Stimulated activated memory B cell treated with anti-CD40 and anti-IgM and Interleukin-4, amounts not matched to agents 10 μg/mL and 1 μg/mL and 100 μg/mL, for 72 hours (primary cell): ENCODE measurements around the gene AAK1.
"Not testable (repeated sequence)": the region's sequence is repeated elsewhere in the genome, so short reads cannot be mapped to it uniquely, and the experiment has no call there.

Source experiments
- ATAC-seq: fragments of 150-1000 bp; cut with Tn5 transposase; 2 replicates; pipeline ENCODE4 v1.10.0; 2021
- H3K27ac Mint-ChIP-seq: one replicate; pipeline ENCODE4 v1.8.0; 2022; ENCODE audit warnings: mild to moderate bottlenecking, mixed read lengths
- H3K27me3 Mint-ChIP-seq: one replicate; pipeline ENCODE4 v1.8.0; 2022; ENCODE audit warnings: mixed read lengths
- H3K36me3 Mint-ChIP-seq: one replicate; pipeline ENCODE4 v1.8.0; 2022; ENCODE audit warnings: mixed read lengths
- H3K4me1 Mint-ChIP-seq: one replicate; pipeline ENCODE4 v1.8.0; 2022; ENCODE audit warnings: mixed read lengths
- H3K4me3 Mint-ChIP-seq: one replicate; pipeline ENCODE4 v1.8.0; 2022; ENCODE audit warnings: mild to moderate bottlenecking, moderate library complexity, mixed read lengths
- H3K9me3 Mint-ChIP-seq: one replicate; pipeline ENCODE4 v1.8.0; 2022; ENCODE audit warnings: mixed read lengths

AAK1 gene

GRCh38 chr2:69669666-69670065, 26.1 kb upstream of the AAK1 start:
- Mint-ChIP-seq H3K4me3 (no peak overlapping the region), H3K27me3 (peaks cover 23% of the 10 kb centered on the region), H3K36me3 (no peaks in the 10 kb centered on the region), H3K9me3 (peaks cover 3% of the 10 kb centered on the region), H3K4me1 (no peaks in the 10 kb centered on the region), H3K27ac (no peak overlapping the region)
- ATAC-seq = no peak

GRCh38 chr2:69668598-69668997, 25.1 kb upstream of the AAK1 start:
- Mint-ChIP-seq H3K36me3 (peaks cover under 1% of the 10 kb centered on the region), H3K27me3 (peaks cover 29% of the 10 kb centered on the region), H3K27ac (no peak overlapping the region), H3K4me3 (no peak overlapping the region), H3K4me1 (no peaks in the 10 kb centered on the region), H3K9me3 (peaks cover 7% of the 10 kb centered on the region)
- ATAC-seq = no peak

- peaks cover 34% of the 10 kb centered on the region for H3K27me3 Mint-ChIP-seq
- H3K27ac Mint-ChIP-seq = no peak overlapping the region
- no peaks in the 10 kb centered on the region for H3K4me1 Mint-ChIP-seq
- peaks cover 5% of the 10 kb centered on the region for H3K36me3 Mint-ChIP-seq
- H3K4me3 Mint-ChIP-seq = no peak overlapping the region
- ATAC-seq = no peak
- peaks cover 12% of the 10 kb centered on the region for H3K9me3 Mint-ChIP-seq
Observed at GRCh38 chr2:69667805-69668382, 24.4 kb upstream of the AAK1 start.

- Mint-ChIP-seq H3K4me3 (no peak overlapping the region), H3K9me3 (peaks cover 10% of the 10 kb centered on the region), H3K4me1 (no peaks in the 10 kb centered on the region), H3K27me3 (peaks cover 50% of the 10 kb centered on the region), H3K27ac (no peak overlapping the region), H3K36me3 (peaks cover 5% of the 10 kb centered on the region)
- ATAC-seq = no peak
Observed at GRCh38 chr2:69665152-69665551, 21.6 kb upstream of the AAK1 start.

GRCh38 chr2:69663860-69664259, 20.3 kb upstream of the AAK1 start:
- no peaks in the 10 kb centered on the region for H3K4me1 Mint-ChIP-seq
- H3K36me3 Mint-ChIP-seq = peaks cover 5% of the 10 kb centered on the region
- H3K27me3 Mint-ChIP-seq = peaks cover 61% of the 10 kb centered on the region
- no peak overlapping the region for H3K4me3 Mint-ChIP-seq
- ATAC-seq = no peak
- H3K9me3 Mint-ChIP-seq = peaks cover 10% of the 10 kb centered on the region
- no peak overlapping the region for H3K27ac Mint-ChIP-seq

GRCh38 chr2:69662547-69662946, 19.0 kb upstream of the AAK1 start:
- not testable (repeated sequence) for H3K4me3 Mint-ChIP-seq, H3K9me3 Mint-ChIP-seq
- H3K27me3 Mint-ChIP-seq = peaks cover 56% of the 10 kb centered on the region

GRCh38 chr2:69660637-69661036, 17.1 kb upstream of the AAK1 start:
- no peak overlapping the region for H3K4me3 Mint-ChIP-seq
- H3K27ac Mint-ChIP-seq = no peak overlapping the region
- H3K27me3 Mint-ChIP-seq = peaks cover 53% of the 10 kb centered on the region
- peaks cover 5% of the 10 kb centered on the region for H3K36me3 Mint-ChIP-seq
- no peak for ATAC-seq
- peaks cover 10% of the 10 kb centered on the region for H3K9me3 Mint-ChIP-seq
- no peaks in the 10 kb centered on the region for H3K4me1 Mint-ChIP-seq

More at GRCh38 chr2:69662547-69662946, 19.0 kb upstream of the AAK1 start:
- ATAC-seq, H3K4me1 Mint-ChIP-seq, H3K27ac Mint-ChIP-seq, H3K36me3 Mint-ChIP-seq: not testable (repeated sequence)

GRCh38 chr2:69659941-69660483, 16.5 kb upstream of the AAK1 start:
- no peaks in the 10 kb centered on the region for H3K4me1 Mint-ChIP-seq
- no peak overlapping the region for H3K4me3 Mint-ChIP-seq
- H3K27me3 Mint-ChIP-seq = peaks cover 53% of the 10 kb centered on the region
- H3K9me3 Mint-ChIP-seq = peaks cover 10% of the 10 kb centered on the region
- no peak for ATAC-seq
- H3K36me3 Mint-ChIP-seq = peaks cover 5% of the 10 kb centered on the region
- H3K27ac Mint-ChIP-seq = no peak overlapping the region

- Mint-ChIP-seq H3K27me3 (peaks cover 56% of the 10 kb centered on the region), H3K9me3 (peaks cover 10% of the 10 kb centered on the region), H3K4me1 (no peaks in the 10 kb centered on the region), H3K36me3 (peaks cover 5% of the 10 kb centered on the region), H3K4me3 (no peak overlapping the region), H3K27ac (no peak overlapping the region)
- no peak for ATAC-seq
Observed at GRCh38 chr2:69659349-69659748, 15.8 kb upstream of the AAK1 start.

- Mint-ChIP-seq H3K9me3 (no peaks in the 10 kb centered on the region), H3K4me1 (peaks cover 7% of the 10 kb centered on the region), H3K4me3 (no peak overlapping the region), H3K36me3 (no peaks in the 10 kb centered on the region), H3K27me3 (peaks cover 61% of the 10 kb centered on the region), H3K27ac (no peak overlapping the region)
- no peak for ATAC-seq
Observed at GRCh38 chr2:69652206-69652605, 8.7 kb upstream of the AAK1 start.

GRCh38 chr2:69647196-69647595, 3.7 kb upstream of the AAK1 start:
- Mint-ChIP-seq H3K27me3 (peaks cover 60% of the 10 kb centered on the region), H3K4me1 (peaks cover 29% of the 10 kb centered on the region)
- not testable (repeated sequence) for H3K9me3 Mint-ChIP-seq, H3K27ac Mint-ChIP-seq, ATAC-seq, H3K36me3 Mint-ChIP-seq, H3K4me3 Mint-ChIP-seq

- Mint-ChIP-seq H3K36me3 (no peaks in the 10 kb centered on the region), H3K4me1 (peaks cover 29% of the 10 kb centered on the region), H3K27ac (no peak overlapping the region), H3K27me3 (peaks cover 60% of the 10 kb centered on the region), H3K9me3 (no peaks in the 10 kb centered on the region), H3K4me3 (no peak overlapping the region)
- no peak for ATAC-seq
Observed at GRCh38 chr2:69646714-69647113, 3.2 kb upstream of the AAK1 start.

GRCh38 chr2:69645921-69646320, 2.4 kb upstream of the AAK1 start:
- Mint-ChIP-seq H3K4me3 (no peak overlapping the region), H3K4me1 (peaks cover 29% of the 10 kb centered on the region), H3K9me3 (no peaks in the 10 kb centered on the region), H3K27me3 (peaks cover 60% of the 10 kb centered on the region), H3K27ac (no peak overlapping the region), H3K36me3 (no peaks in the 10 kb centered on the region)
- no peak for ATAC-seq

GRCh38 chr2:69645031-69645431, 1.5 kb upstream of the AAK1 start:
- Mint-ChIP-seq H3K36me3 (no peaks in the 10 kb centered on the region), H3K4me3 (peak overlapping the region; percentile 88), H3K27me3 (peaks cover 62% of the 10 kb centered on the region), H3K27ac (peak overlapping the region; percentile 84), H3K4me1 (peaks cover 29% of the 10 kb centered on the region), H3K9me3 (no peaks in the 10 kb centered on the region)
- ATAC-seq = no peak

- peak overlapping the region; percentile 88 for H3K4me3 Mint-ChIP-seq
- no peaks in the 10 kb centered on the region for H3K36me3 Mint-ChIP-seq
- H3K9me3 Mint-ChIP-seq = no peaks in the 10 kb centered on the region
- peaks cover 29% of the 10 kb centered on the region for H3K4me1 Mint-ChIP-seq
- peaks cover 67% of the 10 kb centered on the region for H3K27me3 Mint-ChIP-seq
- peak overlapping the region; percentile 84 for H3K27ac Mint-ChIP-seq
- ATAC-seq = no peak
Observed at GRCh38 chr2:69644506-69644979, 1.0 kb upstream of the AAK1 start.
